HepG2 (cell line): ENCODE results near the gene AP1M1.

Experiments
- EZH2 ChIP-seq: conservative IDR thresholded peaks from 2 replicates; pipeline ENCODE4 v1.6.1; 2012; ENCODE audit warnings: mild to moderate bottlenecking, low read depth, low read length, moderate library complexity
- JUND ChIP-seq: sonication (generic); formaldehyde crosslinking; IDR thresholded peaks from 2 replicates; pipeline ENCODE4 v1.8.0; 2022; ENCODE audit warnings: mild to moderate bottlenecking, missing genetic modification reagents
- ZNF317 ChIP-seq: sonication (generic); formaldehyde crosslinking; IDR thresholded peaks from 2 replicates; pipeline ENCODE4 v1.5.0; 2020; ENCODE audit warnings: mild to moderate bottlenecking, missing genetic modification reagents
- TF ChIP-seq, protein P1 (sequence below): sonication (generic); formaldehyde crosslinking; IDR thresholded peaks from 2 replicates; pipeline ENCODE4 v1.5.0; 2020; ENCODE audit warnings: mild to moderate bottlenecking, missing genetic modification reagents, moderate library complexity
- TF ChIP-seq, protein P2 (sequence below): sonication (generic); formaldehyde crosslinking; IDR thresholded peaks from 2 replicates; pipeline ENCODE4 v1.5.0; 2020; ENCODE audit warnings: missing genetic modification reagents

DNA sequence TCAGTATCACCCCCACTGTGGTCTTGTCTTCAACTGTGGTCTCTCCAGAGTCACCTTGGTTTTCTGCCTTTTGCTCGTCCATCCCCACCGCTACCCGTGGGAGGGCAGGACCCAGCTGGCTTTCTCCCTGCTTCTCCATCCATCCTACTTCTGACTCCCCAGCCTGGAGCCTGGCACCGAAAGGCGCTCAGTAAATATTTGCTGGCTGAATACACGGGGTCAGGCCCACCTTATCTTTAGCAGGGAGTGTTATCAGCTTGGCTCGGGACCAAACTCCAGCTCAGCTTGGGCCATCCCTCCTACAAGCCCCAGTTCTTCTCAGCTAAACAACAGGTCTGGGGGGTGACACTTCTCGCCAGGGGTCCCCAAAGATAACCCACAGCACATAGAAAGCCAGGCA, 64.9 kb downstream of the AP1M1 start:
- TF ChIP-seq, protein P1, sequence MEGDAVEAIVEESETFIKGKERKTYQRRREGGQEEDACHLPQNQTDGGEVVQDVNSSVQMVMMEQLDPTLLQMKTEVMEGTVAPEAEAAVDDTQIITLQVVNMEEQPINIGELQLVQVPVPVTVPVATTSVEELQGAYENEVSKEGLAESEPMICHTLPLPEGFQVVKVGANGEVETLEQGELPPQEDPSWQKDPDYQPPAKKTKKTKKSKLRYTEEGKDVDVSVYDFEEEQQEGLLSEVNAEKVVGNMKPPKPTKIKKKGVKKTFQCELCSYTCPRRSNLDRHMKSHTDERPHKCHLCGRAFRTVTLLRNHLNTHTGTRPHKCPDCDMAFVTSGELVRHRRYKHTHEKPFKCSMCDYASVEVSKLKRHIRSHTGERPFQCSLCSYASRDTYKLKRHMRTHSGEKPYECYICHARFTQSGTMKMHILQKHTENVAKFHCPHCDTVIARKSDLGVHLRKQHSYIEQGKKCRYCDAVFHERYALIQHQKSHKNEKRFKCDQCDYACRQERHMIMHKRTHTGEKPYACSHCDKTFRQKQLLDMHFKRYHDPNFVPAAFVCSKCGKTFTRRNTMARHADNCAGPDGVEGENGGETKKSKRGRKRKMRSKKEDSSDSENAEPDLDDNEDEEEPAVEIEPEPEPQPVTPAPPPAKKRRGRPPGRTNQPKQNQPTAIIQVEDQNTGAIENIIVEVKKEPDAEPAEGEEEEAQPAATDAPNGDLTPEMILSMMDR (CRISPR knock-in tag): no peak
- TF ChIP-seq ZNF317 (CRISPR knock-in tag): no peak
- TF ChIP-seq, protein P2, sequence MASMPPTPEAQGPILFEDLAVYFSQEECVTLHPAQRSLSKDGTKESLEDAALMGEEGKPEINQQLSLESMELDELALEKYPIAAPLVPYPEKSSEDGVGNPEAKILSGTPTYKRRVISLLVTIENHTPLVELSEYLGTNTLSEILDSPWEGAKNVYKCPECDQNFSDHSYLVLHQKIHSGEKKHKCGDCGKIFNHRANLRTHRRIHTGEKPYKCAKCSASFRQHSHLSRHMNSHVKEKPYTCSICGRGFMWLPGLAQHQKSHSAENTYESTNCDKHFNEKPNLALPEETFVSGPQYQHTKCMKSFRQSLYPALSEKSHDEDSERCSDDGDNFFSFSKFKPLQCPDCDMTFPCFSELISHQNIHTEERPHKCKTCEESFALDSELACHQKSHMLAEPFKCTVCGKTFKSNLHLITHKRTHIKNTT (CRISPR knock-in tag): no peak
- no peak for TF ChIP-seq EZH2
- no peak for TF ChIP-seq JUND
